Measurements from ENCODE around the gene RLN3.
"Not testable (repeated sequence)": the region's sequence is repeated elsewhere in the genome, so short reads cannot be mapped to it uniquely, and the experiment has no call there.

Gene RLN3

GRCh38 chr19:14048443-14049153 lies 20.6 kb downstream of the RLN3 start:
- TF ChIP-seq FOXK2 (IDR thresholded peaks at IDR 0.05) (no peak), FOXM1 (IDR thresholded peaks at IDR 0.05; ENCODE audit: borderline replicate concordance) (no peak), ELF4 (IDR thresholded peaks at IDR 0.05) (no peak), ZNF384 (IDR thresholded peaks at IDR 0.05) (no peak), CTBP1 (IDR thresholded peaks at IDR 0.05; ENCODE audit: borderline replicate concordance) (no peak)
- ChIA-PET CTCF (interaction anchor here (0.7 to 1.5 kb wide), 3 partner anchors 17 to 209 kb away, joined by 3 to 8 read pairs (median 4); partner anchors contain the start of genes IL27RA and MISP3), POLR2A (interaction anchor here (1.3 kb wide), 1 partner anchor 9 kb away, joined by 3 read pairs; no protein-coding TSS in a partner anchor)
- peak; percentile 80 for DNase-seq (ENCODE audit: extremely low spot score)

DNA sequence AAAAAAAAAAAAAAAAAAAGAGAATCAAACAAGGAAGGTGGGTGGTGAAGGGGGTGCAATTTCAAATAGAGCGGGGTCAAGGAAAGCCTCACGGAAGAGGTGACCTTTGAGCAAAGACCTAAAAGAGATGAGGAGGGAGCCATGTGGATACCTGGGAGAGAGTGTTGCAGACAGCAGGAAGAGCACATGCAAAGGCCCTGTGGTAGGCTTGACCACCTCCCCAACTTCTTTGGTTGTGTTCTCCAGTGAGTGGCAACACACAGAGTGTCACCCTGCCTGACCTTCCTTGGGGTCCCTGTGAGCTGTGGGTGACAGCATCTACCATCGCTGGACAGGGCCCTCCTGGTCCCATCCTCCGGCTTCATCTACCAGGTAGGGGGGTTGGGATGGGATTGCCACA lies 22.6 kb downstream of the RLN3 start:
- no peak for DNase-seq (ENCODE audit: extremely low spot score)
- POLR2A ChIA-PET: no interaction called here
- CTCF ChIA-PET: interaction anchor here (0.9 kb wide), 1 partner anchor 19 kb away, joined by 5 read pairs; the partner anchor contains the start of gene IL27RA
- TF ChIP-seq FOXA1 (IDR thresholded peaks at IDR 0.05) (no peak), ARNT (IDR thresholded peaks at IDR 0.05) (no peak), FOXK2 (IDR thresholded peaks at IDR 0.05) (no peak), SP1 (IDR thresholded peaks at IDR 0.05) (no peak), HDGF (IDR thresholded peaks at IDR 0.05; ENCODE audit: borderline replicate concordance) (no peak), TARDBP (IDR thresholded peaks at IDR 0.05) (no peak), CTBP1 (IDR thresholded peaks at IDR 0.05; ENCODE audit: borderline replicate concordance) (no peak), LEF1 (IDR thresholded peaks at IDR 0.05; ENCODE audit: borderline replicate concordance) (no peak), L3MBTL2 (conservative IDR thresholded peaks at IDR 0.05) (no peak), ELF4 (IDR thresholded peaks at IDR 0.05) (no peak), ZNF384 (IDR thresholded peaks at IDR 0.05) (no peak), FOXM1 (IDR thresholded peaks at IDR 0.05; ENCODE audit: borderline replicate concordance) (no peak), SUZ12 (IDR thresholded peaks at IDR 0.05) (no peak), BHLHE40 (IDR thresholded peaks at IDR 0.05; ENCODE audit: borderline replicate concordance) (no peak)
- TF ChIP-seq, protein P1, sequence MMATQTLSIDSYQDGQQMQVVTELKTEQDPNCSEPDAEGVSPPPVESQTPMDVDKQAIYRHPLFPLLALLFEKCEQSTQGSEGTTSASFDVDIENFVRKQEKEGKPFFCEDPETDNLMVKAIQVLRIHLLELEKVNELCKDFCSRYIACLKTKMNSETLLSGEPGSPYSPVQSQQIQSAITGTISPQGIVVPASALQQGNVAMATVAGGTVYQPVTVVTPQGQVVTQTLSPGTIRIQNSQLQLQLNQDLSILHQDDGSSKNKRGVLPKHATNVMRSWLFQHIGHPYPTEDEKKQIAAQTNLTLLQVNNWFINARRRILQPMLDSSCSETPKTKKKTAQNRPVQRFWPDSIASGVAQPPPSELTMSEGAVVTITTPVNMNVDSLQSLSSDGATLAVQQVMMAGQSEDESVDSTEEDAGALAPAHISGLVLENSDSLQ (IDR thresholded peaks at IDR 0.05): no peak

DNA sequence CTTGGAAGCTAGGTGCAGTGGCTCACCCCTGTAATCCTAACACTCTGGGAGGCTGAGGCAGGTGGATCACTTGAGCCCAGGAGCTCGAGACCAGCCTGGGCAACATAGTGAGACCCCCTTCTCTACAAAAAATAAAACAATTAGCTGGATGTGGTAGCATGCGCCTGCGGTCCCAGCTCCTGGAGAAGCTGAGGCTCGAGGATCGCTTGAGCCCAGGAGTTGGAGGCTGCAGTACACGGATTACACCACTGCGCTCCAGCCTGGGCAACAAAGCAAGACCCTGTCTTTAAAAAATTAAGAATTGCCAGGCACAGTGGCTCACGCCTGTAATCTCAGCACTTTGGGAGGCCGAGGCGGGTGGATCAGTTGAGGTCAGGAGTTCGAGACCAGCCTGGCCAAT lies 23.0 kb downstream of the RLN3 start:
- CTCF ChIA-PET: interaction anchor here (0.9 kb wide), 1 partner anchor 19 kb away, joined by 5 read pairs; the partner anchor contains the start of gene IL27RA
- POLR2A ChIA-PET: not testable (repeated sequence)

GRCh38 chr19:14051980-14052379 lies 24.0 kb downstream of the RLN3 start:
- no peak for DNase-seq (ENCODE audit: extremely low spot score)
- ChIA-PET POLR2A (no interaction called here), CTCF (interaction anchor here (2.3 kb wide), 1 partner anchor 9 kb away, joined by 15 read pairs; no protein-coding TSS in a partner anchor)
- TF ChIP-seq, protein P1 (IDR thresholded peaks at IDR 0.05): no peak
- TF ChIP-seq SUZ12 (IDR thresholded peaks at IDR 0.05): no peak
- TF ChIP-seq FOXA1 (IDR thresholded peaks at IDR 0.05): no peak

More for the DNA sequence above, 23.0 kb downstream of the RLN3 start:
- DNase-seq (ENCODE audit: extremely low spot score): not testable (repeated sequence)

GRCh38 chr19:14052470-14052869 lies 24.5 kb downstream of the RLN3 start:
- TF ChIP-seq LEF1 (IDR thresholded peaks at IDR 0.05; ENCODE audit: borderline replicate concordance): no peak
- TF ChIP-seq, protein P1 (IDR thresholded peaks at IDR 0.05): no peak
- ChIA-PET POLR2A (interaction anchor here (1.1 kb wide), 1 partner anchor 46 kb away, joined by 3 read pairs; the partner anchor contains the start of gene RFX1), CTCF (interaction anchor here (2.3 kb wide), 1 partner anchor 10 kb away, joined by 15 read pairs; no protein-coding TSS in a partner anchor)
- DNase-seq (ENCODE audit: extremely low spot score): no peak

DNA sequence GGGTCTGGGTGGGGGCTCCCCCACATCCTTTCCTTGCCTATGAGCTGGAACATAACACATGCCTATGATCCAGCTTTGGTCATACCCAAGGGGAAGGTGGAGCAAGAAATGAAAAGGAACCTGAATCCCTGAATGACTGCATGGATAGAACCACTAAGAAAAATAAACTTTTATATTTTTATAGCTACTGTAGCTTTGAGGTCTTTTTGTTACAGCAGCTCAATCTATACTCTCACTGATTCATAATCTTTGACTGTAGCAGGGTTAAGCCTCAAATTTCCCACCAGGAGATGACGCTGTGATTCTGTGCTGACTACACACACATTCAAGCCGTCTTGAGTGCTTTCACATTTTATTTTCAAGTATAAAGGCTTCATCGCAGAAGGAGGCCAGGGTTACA lies 25.1 kb downstream of the RLN3 start:
- TF ChIP-seq TARDBP (IDR thresholded peaks at IDR 0.05) (no peak), BHLHE40 (IDR thresholded peaks at IDR 0.05; ENCODE audit: borderline replicate concordance) (no peak), SP1 (IDR thresholded peaks at IDR 0.05) (no peak), LEF1 (IDR thresholded peaks at IDR 0.05; ENCODE audit: borderline replicate concordance) (no peak), ARNT (IDR thresholded peaks at IDR 0.05) (no peak), CTBP1 (IDR thresholded peaks at IDR 0.05; ENCODE audit: borderline replicate concordance) (no peak), ZNF384 (IDR thresholded peaks at IDR 0.05) (no peak), FOXM1 (IDR thresholded peaks at IDR 0.05; ENCODE audit: borderline replicate concordance) (no peak), NFRKB (IDR thresholded peaks at IDR 0.05) (no peak), HDGF (IDR thresholded peaks at IDR 0.05; ENCODE audit: borderline replicate concordance) (no peak)
- TF ChIP-seq, protein P1 (IDR thresholded peaks at IDR 0.05): no peak
- ChIA-PET POLR2A (interaction anchor here (1.1 kb wide), 1 partner anchor 47 kb away, joined by 3 read pairs; the partner anchor contains the start of gene RFX1), CTCF (interaction anchor here (2.3 kb wide), 1 partner anchor 10 kb away, joined by 15 read pairs; no protein-coding TSS in a partner anchor)
- DNase-seq (ENCODE audit: extremely low spot score): no peak

Measured in HEK293T (cell line).